Neutrophil (primary cell): ENCODE data around the gene FABP3.

ENCODE experiments used
- H3K27ac ChIP-seq: fragments of 200-600 bp; sonication (generic); 2 replicates; pipeline ENCODE4 v1.5.1; 2016; ENCODE audit warnings: mild to moderate bottlenecking, moderate library complexity
- H3K27me3 ChIP-seq: fragments of 200-600 bp; sonication (generic); 2 replicates; pipeline ENCODE4 v1.6.0; 2016; ENCODE audit warnings: mild to moderate bottlenecking
- H3K36me3 ChIP-seq: fragments of 200-600 bp; sonication (generic); 2 replicates; pipeline ENCODE4 v1.5.1; 2017
- H3K4me1 ChIP-seq, 2 experiments: fragments of 200-600 bp in 1 of 2; sonication (generic) in 1 of 2; 1 replicate in 1 of 2; 2 replicates in 1 of 2; pipeline versions ENCODE4 v1.5.1 to v1.6.1; 2013 to 2016; ENCODE audit warnings: low read depth in 1 of 2, low read length in 1 of 2, mild to moderate bottlenecking in 1 of 2, moderate library complexity in 1 of 2; ENCODE audit not compliant: control insufficient read depth in 1 of 2, insufficient read depth in 1 of 2
- H3K4me3 ChIP-seq, 2 experiments: fragments of 200-600 bp in 1 of 2; sonication (generic) in 1 of 2; 1 replicate in 1 of 2; 2 replicates in 1 of 2; pipeline ENCODE4 v1.5.1; 2013 to 2016; ENCODE audit warnings: low read depth in 1 of 2, low read length in 1 of 2, mild to moderate bottlenecking in 1 of 2, moderate library complexity in 1 of 2
- H3K9me3 ChIP-seq: fragments of 200-600 bp; sonication (generic); 2 replicates; pipeline ENCODE4 v1.5.1; 2016
- CTCF ChIP-seq: fragments of 200-600 bp; sonication (generic); IDR thresholded peaks from 2 replicates; pipeline ENCODE4 v1.5.1; 2016; ENCODE audit warnings: antibody characterized with exemption

FABP3 gene

DNA sequence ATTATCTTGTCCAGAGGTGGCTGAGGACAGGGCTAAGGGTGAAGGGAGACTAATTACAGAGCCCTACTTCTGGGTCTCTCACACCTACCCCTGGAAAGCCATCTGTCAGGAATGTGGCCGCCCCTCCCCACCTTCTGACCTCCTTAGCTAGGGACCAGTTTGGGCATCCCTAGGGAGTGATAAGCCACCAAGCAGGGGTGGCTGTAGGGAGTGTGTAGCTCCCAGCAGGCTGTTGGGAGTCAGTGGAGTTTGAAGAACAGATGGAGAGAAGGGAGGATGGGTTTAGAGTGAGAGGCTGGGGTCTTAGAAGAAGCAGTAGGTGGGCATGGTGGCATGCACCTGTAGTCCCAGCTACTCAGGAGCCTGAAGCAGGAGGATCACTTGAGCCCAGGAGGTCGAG is 39.3 kb upstream of the FABP3 start:
- H3K27ac ChIP-seq = no peak overlapping the region
- H3K27me3 ChIP-seq = peaks cover 76% of the 10 kb centered on the region
- no peak overlapping the region for H3K4me3 ChIP-seq
- no peak for TF ChIP-seq CTCF
- peaks cover 9 to 14% of the 10 kb centered on the region in 2 experiments for H3K4me1 ChIP-seq
- no peaks in the 10 kb centered on the region for H3K9me3 ChIP-seq
- H3K36me3 ChIP-seq = no peaks in the 10 kb centered on the region

- H3K4me3 ChIP-seq = no peak overlapping the region
- H3K27me3 ChIP-seq = peaks cover 63% of the 10 kb centered on the region
- no peak for TF ChIP-seq CTCF
- no peak overlapping the region for H3K27ac ChIP-seq
- no peaks in the 10 kb centered on the region for H3K36me3 ChIP-seq
- H3K9me3 ChIP-seq = no peaks in the 10 kb centered on the region
- peaks cover 9 to 14% of the 10 kb centered on the region in 2 experiments for H3K4me1 ChIP-seq
Measured at GRCh38 chr1:31410871-31411270, 38.0 kb upstream of the FABP3 start.

DNA sequence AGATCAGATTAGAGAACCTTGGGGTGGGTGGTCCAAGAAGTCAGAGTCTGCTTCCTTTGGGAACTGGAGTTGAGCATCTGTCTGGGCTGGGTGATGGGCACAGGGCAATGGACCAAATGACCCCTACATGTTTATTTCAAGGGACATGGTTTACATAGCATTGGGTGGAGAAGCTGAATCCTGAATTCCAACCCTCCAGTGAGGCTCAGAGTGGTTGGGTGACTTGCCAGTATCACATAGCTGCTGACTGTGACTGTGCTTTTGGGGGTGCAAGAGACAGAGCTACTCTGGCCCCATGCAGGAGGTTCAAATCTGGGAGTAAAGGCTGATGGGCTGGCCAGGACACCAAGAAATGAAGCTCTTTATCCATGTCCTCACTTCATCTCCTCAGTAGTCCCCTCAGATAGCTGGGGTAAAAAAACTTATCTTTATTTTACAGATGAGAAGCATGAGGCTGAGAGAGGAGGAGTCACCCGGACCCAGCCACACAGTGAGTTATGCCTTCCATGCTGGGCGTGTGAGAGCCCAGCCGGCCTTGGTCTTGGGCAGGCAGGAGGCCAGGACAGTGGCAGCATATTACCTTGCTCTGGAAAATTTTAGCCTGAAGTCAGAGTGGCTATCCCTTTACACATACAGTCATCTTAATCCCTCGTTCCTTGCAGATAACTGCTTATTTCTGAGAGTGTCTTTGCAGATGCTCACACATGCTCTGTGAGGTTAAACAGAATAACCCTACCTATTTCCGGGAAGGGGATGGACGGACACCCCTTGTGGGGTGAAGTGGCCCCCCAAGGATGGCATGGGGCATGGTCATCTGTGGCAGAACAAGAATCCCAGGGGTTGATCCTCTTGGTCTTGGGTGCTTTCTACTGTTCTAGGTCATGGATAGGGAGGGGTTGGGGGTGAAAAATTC is 37.3 kb upstream of the FABP3 start:
- H3K4me1 ChIP-seq = peaks cover 9 to 14% of the 10 kb centered on the region in 2 experiments
- peaks cover 56% of the 10 kb centered on the region for H3K27me3 ChIP-seq
- H3K4me3 ChIP-seq = no peak overlapping the region
- no peak overlapping the region for H3K27ac ChIP-seq
- no peaks in the 10 kb centered on the region for H3K9me3 ChIP-seq
- H3K36me3 ChIP-seq = no peaks in the 10 kb centered on the region
- TF ChIP-seq CTCF = no peak

DNA sequence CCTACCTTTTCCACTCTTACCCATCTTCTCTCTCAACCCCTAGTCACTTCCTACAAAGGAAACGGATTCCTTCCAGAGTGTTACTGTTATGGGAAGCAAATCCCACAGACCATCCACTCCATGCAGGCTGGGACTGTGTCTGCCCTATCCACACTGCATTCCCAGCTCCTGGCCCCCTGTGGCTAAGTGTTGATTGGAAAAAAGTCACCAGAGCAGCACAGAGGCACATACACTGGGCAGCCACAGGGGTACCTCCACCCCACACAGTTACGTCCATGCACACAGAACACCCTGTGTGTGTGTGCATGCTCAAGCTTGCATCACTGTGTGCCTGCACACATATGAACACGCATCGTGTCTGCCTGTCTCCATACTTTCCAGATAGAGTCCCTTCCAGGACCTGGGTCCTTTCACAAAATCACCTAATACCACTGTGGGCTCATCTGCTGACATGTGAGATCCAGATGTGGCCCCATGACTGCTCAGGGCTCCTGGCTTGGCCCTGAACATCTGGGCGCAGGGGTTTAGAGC is 36.0 kb upstream of the FABP3 start:
- peaks cover 43% of the 10 kb centered on the region for H3K27me3 ChIP-seq
- H3K9me3 ChIP-seq = no peaks in the 10 kb centered on the region
- no peaks in the 10 kb centered on the region for H3K36me3 ChIP-seq
- no peak overlapping the region for H3K27ac ChIP-seq
- no peak overlapping the region for H3K4me3 ChIP-seq
- H3K4me1 ChIP-seq = peaks cover 6 to 11% of the 10 kb centered on the region in 2 experiments
- no peak for TF ChIP-seq CTCF

- TF ChIP-seq CTCF = no peak
Measured at GRCh38 chr1:31407029-31407626, 34.3 kb upstream of the FABP3 start.

More at GRCh38 chr1:31407029-31407626, 34.3 kb upstream of the FABP3 start:
- peaks cover 26% of the 10 kb centered on the region for H3K27me3 ChIP-seq
- no peaks in the 10 kb centered on the region for H3K9me3 ChIP-seq
- no peaks in the 10 kb centered on the region for H3K36me3 ChIP-seq
- H3K4me1 ChIP-seq = no peaks in the 10 kb centered on the region
- H3K4me3 ChIP-seq = no peak overlapping the region
- no peak overlapping the region for H3K27ac ChIP-seq
